Activated CD8-positive, alpha-beta memory T cell treated with anti-CD3 and anti-CD28 coated beads, Interleukin-2, amount 50 U/mL, for 48 hours (primary cell): Measurements from ENCODE around the gene NMU.
"Not testable (repeated sequence)": the region's sequence is repeated elsewhere in the genome, so short reads cannot be mapped to it uniquely, and the experiment has no call there.

ENCODE experiments used
- DNase-seq: peaks from one replicate; pipeline ENCODE4 v3.0.0-alpha.2; 2020

Gene NMU

GRCh38 chr4:55635741-55636655 lies at the start of gene NMU:
Gene NMU, minus strand, starts transcription at chr4:55636298. Its CDS starts 106 bp downstream, at chr4:55636192.
- DNase-seq, result peak; percentile 71

GRCh38 chr4:55684276-55684675 lies 48.2 kb upstream of the NMU start:
- DNase-seq, result no peak

- not testable (repeated sequence) for DNase-seq
Observed at GRCh38 chr4:55682797-55683196, 46.7 kb upstream of the NMU start.

- no peak for DNase-seq
Observed at GRCh38 chr4:55682295-55682694, 46.2 kb upstream of the NMU start.

GRCh38 chr4:55681430-55681829 lies 45.3 kb upstream of the NMU start:
- no peak for DNase-seq

GRCh38 chr4:55675196-55675793 lies 39.2 kb upstream of the NMU start:
- no peak for DNase-seq

GRCh38 chr4:55673424-55673823 lies 37.3 kb upstream of the NMU start:
- DNase-seq, result no peak

- DNase-seq, result no peak
Observed at GRCh38 chr4:55671667-55672066, 35.6 kb upstream of the NMU start.

GRCh38 chr4:55670695-55671094 lies 34.6 kb upstream of the NMU start:
- no peak for DNase-seq

GRCh38 chr4:55668449-55668848 lies 32.4 kb upstream of the NMU start:
- DNase-seq, result no peak

GRCh38 chr4:55666535-55666934 lies 30.4 kb upstream of the NMU start:
- DNase-seq, result no peak

GRCh38 chr4:55663145-55663544 lies 27.0 kb upstream of the NMU start:
- no peak for DNase-seq

GRCh38 chr4:55661398-55662056 lies 25.4 kb upstream of the NMU start:
- no peak for DNase-seq

- no peak for DNase-seq
Observed at GRCh38 chr4:55658657-55659056, 22.6 kb upstream of the NMU start.

- DNase-seq, result no peak
Observed at GRCh38 chr4:55654131-55654530, 18.0 kb upstream of the NMU start.

- DNase-seq, result no peak
Observed at GRCh38 chr4:55650483-55650882, 14.4 kb upstream of the NMU start.

- no peak for DNase-seq
Observed at GRCh38 chr4:55637272-55637820, 1.2 kb upstream of the NMU start.

- no peak for DNase-seq
Observed at GRCh38 chr4:55636656-55636999, 530 bp upstream of the NMU start.

GRCh38 chr4:55635282-55635681 lies 816 bp downstream of the NMU start:
- DNase-seq, result no peak

- DNase-seq, result no peak
Observed at GRCh38 chr4:55634417-55635128, 1.5 kb downstream of the NMU start.

GRCh38 chr4:55633903-55634302 lies 2.2 kb downstream of the NMU start:
- no peak for DNase-seq

GRCh38 chr4:55625835-55626234 lies 10.3 kb downstream of the NMU start:
- DNase-seq, result no peak

- not testable (repeated sequence) for DNase-seq
Observed at GRCh38 chr4:55624063-55624462, 12.0 kb downstream of the NMU start.
